Measurements from ENCODE around the gene PDCD1.

DNA sequence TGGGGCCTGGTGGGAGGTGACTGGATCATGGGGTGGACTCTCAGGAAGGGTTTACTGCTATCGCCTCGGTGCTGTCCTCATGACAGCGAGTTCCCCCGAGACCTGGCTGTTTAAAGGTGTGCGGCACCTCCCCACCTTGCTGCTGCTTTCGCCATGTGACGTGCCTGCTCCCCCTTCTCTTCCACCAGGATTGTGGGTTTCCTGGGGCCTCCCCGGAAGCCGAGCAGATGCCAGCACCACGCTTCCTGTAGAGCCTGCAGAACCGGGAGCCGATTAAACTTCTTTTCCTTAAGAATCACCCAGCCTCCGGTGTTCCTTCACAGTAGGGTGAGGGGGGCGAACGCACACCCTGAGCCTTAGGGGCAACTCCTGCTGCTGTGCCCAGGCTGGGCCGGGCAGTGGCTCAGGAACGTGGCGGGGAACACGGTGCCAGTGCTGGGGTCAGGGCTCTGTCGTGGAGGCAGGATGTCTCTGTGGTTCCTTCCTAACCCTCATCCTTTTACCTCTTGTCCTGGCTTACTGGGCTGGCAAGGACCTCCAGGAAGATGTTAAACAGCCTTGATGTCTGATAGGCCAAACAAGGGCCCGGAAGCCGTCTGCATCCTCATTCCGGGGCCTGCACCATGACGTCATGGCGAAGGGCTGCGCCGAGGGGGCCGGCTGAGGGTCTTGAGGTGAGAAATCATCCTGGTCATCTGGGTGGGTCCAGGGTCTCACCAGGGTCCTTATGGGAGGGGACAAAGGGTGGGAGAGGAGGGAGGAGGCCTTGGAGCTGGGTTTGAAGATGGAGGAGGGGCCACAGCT lies 37.0 kb downstream of the PDCD1 start:
- TF ChIP-seq, protein P1, sequence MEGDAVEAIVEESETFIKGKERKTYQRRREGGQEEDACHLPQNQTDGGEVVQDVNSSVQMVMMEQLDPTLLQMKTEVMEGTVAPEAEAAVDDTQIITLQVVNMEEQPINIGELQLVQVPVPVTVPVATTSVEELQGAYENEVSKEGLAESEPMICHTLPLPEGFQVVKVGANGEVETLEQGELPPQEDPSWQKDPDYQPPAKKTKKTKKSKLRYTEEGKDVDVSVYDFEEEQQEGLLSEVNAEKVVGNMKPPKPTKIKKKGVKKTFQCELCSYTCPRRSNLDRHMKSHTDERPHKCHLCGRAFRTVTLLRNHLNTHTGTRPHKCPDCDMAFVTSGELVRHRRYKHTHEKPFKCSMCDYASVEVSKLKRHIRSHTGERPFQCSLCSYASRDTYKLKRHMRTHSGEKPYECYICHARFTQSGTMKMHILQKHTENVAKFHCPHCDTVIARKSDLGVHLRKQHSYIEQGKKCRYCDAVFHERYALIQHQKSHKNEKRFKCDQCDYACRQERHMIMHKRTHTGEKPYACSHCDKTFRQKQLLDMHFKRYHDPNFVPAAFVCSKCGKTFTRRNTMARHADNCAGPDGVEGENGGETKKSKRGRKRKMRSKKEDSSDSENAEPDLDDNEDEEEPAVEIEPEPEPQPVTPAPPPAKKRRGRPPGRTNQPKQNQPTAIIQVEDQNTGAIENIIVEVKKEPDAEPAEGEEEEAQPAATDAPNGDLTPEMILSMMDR (tag by site-specific recombination; IDR thresholded peaks at IDR 0.05), result no peak
- TF ChIP-seq REST (tag by site-specific recombination; IDR thresholded peaks at IDR 0.05) (no peak), ZBTB21 (tag by site-specific recombination; IDR thresholded peaks at IDR 0.05) (no peak), ZBTB26 (tag by site-specific recombination; optimal IDR thresholded peaks at IDR 0.05) (no peak), ZNF114 (tag by site-specific recombination; IDR thresholded peaks at IDR 0.05) (no peak), MEIS1 (CRISPR knock-in tag; IDR thresholded peaks at IDR 0.05; ENCODE audit: borderline replicate concordance) (no peak), YY1 (tag by site-specific recombination; IDR thresholded peaks at IDR 0.05) (no peak), ZNF548 (tag by site-specific recombination; IDR thresholded peaks at IDR 0.05) (no peak), ZNF777 (tag by site-specific recombination; IDR thresholded peaks at IDR 0.05; ENCODE audit: borderline replicate concordance) (no peak), MYNN (tag by site-specific recombination; IDR thresholded peaks at IDR 0.05; ENCODE audit: borderline replicate concordance) (no peak), KLF16 (tag by site-specific recombination; IDR thresholded peaks at IDR 0.05) (no peak), ZNF416 (tag by site-specific recombination; IDR thresholded peaks at IDR 0.05) (no peak)
- TF ChIP-seq, protein P2, sequence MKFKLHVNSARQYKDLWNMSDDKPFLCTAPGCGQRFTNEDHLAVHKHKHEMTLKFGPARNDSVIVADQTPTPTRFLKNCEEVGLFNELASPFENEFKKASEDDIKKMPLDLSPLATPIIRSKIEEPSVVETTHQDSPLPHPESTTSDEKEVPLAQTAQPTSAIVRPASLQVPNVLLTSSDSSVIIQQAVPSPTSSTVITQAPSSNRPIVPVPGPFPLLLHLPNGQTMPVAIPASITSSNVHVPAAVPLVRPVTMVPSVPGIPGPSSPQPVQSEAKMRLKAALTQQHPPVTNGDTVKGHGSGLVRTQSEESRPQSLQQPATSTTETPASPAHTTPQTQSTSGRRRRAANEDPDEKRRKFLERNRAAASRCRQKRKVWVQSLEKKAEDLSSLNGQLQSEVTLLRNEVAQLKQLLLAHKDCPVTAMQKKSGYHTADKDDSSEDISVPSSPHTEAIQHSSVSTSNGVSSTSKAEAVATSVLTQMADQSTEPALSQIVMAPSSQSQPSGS (tag by site-specific recombination; IDR thresholded peaks at IDR 0.05; ENCODE audit: low read depth), result no peak
- TF ChIP-seq, protein P3, sequence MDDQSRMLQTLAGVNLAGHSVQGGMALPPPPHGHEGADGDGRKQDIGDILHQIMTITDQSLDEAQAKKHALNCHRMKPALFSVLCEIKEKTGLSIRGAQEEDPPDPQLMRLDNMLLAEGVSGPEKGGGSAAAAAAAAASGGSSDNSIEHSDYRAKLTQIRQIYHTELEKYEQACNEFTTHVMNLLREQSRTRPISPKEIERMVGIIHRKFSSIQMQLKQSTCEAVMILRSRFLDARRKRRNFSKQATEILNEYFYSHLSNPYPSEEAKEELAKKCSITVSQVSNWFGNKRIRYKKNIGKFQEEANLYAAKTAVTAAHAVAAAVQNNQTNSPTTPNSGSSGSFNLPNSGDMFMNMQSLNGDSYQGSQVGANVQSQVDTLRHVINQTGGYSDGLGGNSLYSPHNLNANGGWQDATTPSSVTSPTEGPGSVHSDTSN (CRISPR knock-in tag; IDR thresholded peaks at IDR 0.05), result no peak

Measured in HEK293 (cell line).